Mesenteric fat pad (tissue), 1 donor: Measurements from ENCODE around the gene ZCCHC7. TPM values are rescaled to one million over a fixed set of nuclear protein-coding genes. Genes with fewer than 3 reads are reported as not detected.
"Not testable (repeated sequence)": the region's sequence is repeated elsewhere in the genome, so short reads cannot be mapped to it uniquely, and the experiment has no call there.

Source experiments
- DNase-seq: peaks from one replicate; pipeline ENCODE4 v3.0.0-alpha.2; 2020; ENCODE audit warnings: low spot score
- total RNA-seq: library from RNA; stranded (reverse); fragmentation: NEBNext Ultra II Directional; extraction: Animal tissue kit (Norgen Biotek cat#: 25700); gene quantifications from one replicate; pipeline ENCODE4 v1.2.1, GENCODE V29; 2021
- donor health status: DM: yes; HTN: yes; CAD: no.

Gene ZCCHC7
- total RNA-seq, 1 donor from 2014 or later = 19.4 TPM

- no peak for DNase-seq
Measured at GRCh38 chr9:37395663-37396062, 275.3 kb downstream of the ZCCHC7 start.

GRCh38 chr9:37397948-37398347, 277.6 kb downstream of the ZCCHC7 start:
- not testable (repeated sequence) for DNase-seq

- no peak for DNase-seq
Measured at GRCh38 chr9:37398464-37399025, 278.2 kb downstream of the ZCCHC7 start.

GRCh38 chr9:37399336-37399735, 279.0 kb downstream of the ZCCHC7 start:
- no peak for DNase-seq

- DNase-seq = no peak
Measured at GRCh38 chr9:37404590-37404989, 284.2 kb downstream of the ZCCHC7 start.

GRCh38 chr9:37405350-37405749, 285.0 kb downstream of the ZCCHC7 start:
- DNase-seq = no peak

GRCh38 chr9:37405764-37406380, 285.5 kb downstream of the ZCCHC7 start:
- no peak for DNase-seq

- DNase-seq = no peak
Measured at GRCh38 chr9:37406603-37407401, 286.4 kb downstream of the ZCCHC7 start.

- no peak for DNase-seq
Measured at GRCh38 chr9:37407468-37407867, 287.1 kb downstream of the ZCCHC7 start.

Other genes with a start within 250 kb of the ZCCHC7 start
- 0.06 TPM for gene PAX5, start 86.3 kb upstream of the ZCCHC7 start, total RNA-seq